ENCODE measurements around the gene PKD1L1.
"Not testable (repeated sequence)": the region's sequence is repeated elsewhere in the genome, so short reads cannot be mapped to it uniquely, and the experiment has no call there.

Gene PKD1L1

DNA sequence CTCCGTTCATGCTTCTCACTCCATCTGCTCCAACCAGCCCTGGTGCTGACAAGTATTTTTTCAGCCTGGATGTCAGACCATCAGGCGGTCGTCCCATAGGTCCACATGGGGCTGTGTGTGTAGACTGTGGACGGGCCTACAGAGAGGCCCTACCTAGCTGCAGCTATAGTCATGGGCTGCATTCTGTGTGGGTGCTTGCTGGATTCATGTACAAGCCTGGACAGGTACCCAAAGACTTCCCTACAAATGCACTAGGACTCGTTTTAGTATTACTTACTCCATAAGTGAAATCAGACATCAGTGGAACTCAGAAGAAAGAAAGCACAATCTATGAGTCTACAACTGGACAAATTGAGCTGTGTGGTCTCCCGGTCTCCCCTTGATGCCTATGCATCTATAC lies 146.8 kb downstream of the PKD1L1 start:
- Histone ChIP-seq H3K36me3 (ENCODE audit: insufficient read depth, insufficient read length, low read length) (no peaks in the 10 kb centered on the region), H3K4me1 (ENCODE audit: insufficient read depth, insufficient read length) (no peaks in the 10 kb centered on the region), H3K9ac (ENCODE audit: insufficient read length, low read depth) (no peak overlapping the region), H3K9me3 (ENCODE audit: insufficient read depth, low read length) (no peaks in the 10 kb centered on the region), H3K27me3 (ENCODE audit: insufficient read depth, insufficient read length) (no peaks in the 10 kb centered on the region), H3K4me3 (ENCODE audit: insufficient read length, low read depth) (no peak overlapping the region)
- no peak for DNase-seq (ENCODE audit: low read depth, low spot score)
- TF ChIP-seq ZNF274 (IDR thresholded peaks at IDR 0.05; ENCODE audit: low read depth, low read length) (no peak), SUZ12 (IDR thresholded peaks at IDR 0.05; ENCODE audit: extremely low read depth, insufficient read depth, insufficient read length) (no peak), YY1 (IDR thresholded peaks at IDR 0.05; ENCODE audit: insufficient read depth, insufficient read length) (no peak)

DNA sequence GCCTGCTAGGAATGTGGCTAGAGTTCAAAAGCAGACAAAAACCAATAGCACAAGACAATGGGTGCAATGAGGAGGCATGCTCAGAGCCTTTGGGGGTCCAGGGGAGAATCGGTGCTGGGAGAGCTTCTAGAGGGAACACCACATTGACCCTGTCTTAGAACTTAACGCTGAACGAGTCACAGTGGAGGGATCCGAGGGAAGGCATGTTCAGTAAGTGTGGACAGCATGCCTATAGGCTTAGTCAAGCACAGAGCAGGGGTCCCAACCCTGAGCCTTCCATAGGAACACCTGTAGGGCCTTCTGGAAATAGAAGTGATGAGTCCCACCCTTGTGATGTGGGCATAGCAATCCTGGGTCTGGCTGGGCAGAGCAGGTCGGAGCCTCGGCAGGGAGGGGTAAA lies 148.7 kb downstream of the PKD1L1 start:
- H3K9me3 ChIP-seq (ENCODE audit: insufficient read depth, low read length) = no peaks in the 10 kb centered on the region; the same call in 1 of the 2 replicates
- no peaks in the 10 kb centered on the region for H3K4me1 ChIP-seq (ENCODE audit: insufficient read depth, insufficient read length)
- TF ChIP-seq YY1 (IDR thresholded peaks at IDR 0.05; ENCODE audit: insufficient read depth, insufficient read length) = no peak
- TF ChIP-seq ZNF274 (IDR thresholded peaks at IDR 0.05; ENCODE audit: low read depth, low read length) = no peak
- H3K4me3 ChIP-seq (ENCODE audit: insufficient read length, low read depth) = no peak overlapping the region
- no peaks in the 10 kb centered on the region for H3K27me3 ChIP-seq (ENCODE audit: insufficient read depth, insufficient read length)
- no peaks in the 10 kb centered on the region for H3K36me3 ChIP-seq (ENCODE audit: insufficient read depth, insufficient read length, low read length)
- no peak for DNase-seq (ENCODE audit: low read depth, low spot score)
- H3K9ac ChIP-seq (ENCODE audit: insufficient read length, low read depth) = no peak overlapping the region

DNA sequence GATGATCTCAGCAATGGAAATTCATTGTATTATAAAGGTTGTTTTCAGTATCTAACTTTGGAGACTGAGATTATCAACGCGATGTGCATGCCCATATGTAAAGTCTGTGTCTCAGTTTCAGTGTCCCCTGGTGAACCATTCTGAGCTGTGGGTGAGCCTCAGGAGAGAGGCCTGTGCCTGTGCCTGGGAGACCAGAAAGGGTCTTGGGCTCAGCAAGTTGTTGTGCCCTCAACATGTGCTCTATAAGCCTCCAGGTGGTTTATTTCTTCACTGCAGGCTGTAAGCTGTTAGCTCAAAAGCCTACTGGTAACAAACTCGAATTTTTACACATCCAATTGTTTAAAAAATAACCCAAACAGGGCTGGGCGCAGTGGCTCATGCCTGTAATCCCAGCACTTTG lies 151.9 kb downstream of the PKD1L1 start:
- no peak overlapping the region for H3K4me3 ChIP-seq (ENCODE audit: insufficient read length, low read depth)
- no peak overlapping the region for H3K9ac ChIP-seq (ENCODE audit: insufficient read length, low read depth)
- no peak for TF ChIP-seq YY1 (IDR thresholded peaks at IDR 0.05; ENCODE audit: insufficient read depth, insufficient read length)
- TF ChIP-seq SUZ12 (IDR thresholded peaks at IDR 0.05; ENCODE audit: extremely low read depth, insufficient read depth, insufficient read length) = no peak
- no peak for TF ChIP-seq ZNF274 (IDR thresholded peaks at IDR 0.05; ENCODE audit: low read depth, low read length)
- no peaks in the 10 kb centered on the region for H3K36me3 ChIP-seq (ENCODE audit: insufficient read depth, insufficient read length, low read length)
- H3K4me1 ChIP-seq (ENCODE audit: insufficient read depth, insufficient read length) = no peaks in the 10 kb centered on the region
- DNase-seq (ENCODE audit: low read depth, low spot score) = no peak
- H3K27me3 ChIP-seq (ENCODE audit: insufficient read depth, insufficient read length) = no peaks in the 10 kb centered on the region
- H3K9me3 ChIP-seq (ENCODE audit: insufficient read depth, low read length) = no peaks in the 10 kb centered on the region; the same call in 1 of the 2 replicates

DNA sequence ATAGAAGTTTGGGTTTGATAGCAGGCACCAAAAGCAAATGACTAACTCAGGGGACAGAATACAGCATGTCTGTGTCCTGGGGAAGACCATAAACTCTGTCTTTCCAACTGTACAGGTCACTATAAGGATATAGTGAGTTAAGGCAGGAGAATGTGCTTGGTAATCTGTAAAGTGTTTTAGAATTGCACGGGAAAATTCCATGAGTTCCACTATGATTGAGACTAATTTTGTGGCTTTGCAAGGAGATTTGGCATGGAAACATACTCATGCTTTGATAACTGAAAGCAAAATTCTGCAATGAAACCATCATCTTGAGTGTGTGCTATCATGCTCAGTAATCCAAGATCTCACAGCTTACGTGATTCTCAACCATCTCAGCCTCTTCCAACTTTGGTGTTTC lies 152.6 kb downstream of the PKD1L1 start:
- Histone ChIP-seq H3K4me3 (ENCODE audit: insufficient read length, low read depth) (no peak overlapping the region), H3K4me1 (ENCODE audit: insufficient read depth, insufficient read length) (no peaks in the 10 kb centered on the region), H3K9me3 (ENCODE audit: insufficient read depth, low read length) (no peaks in the 10 kb centered on the region; the same call in 1 of the 2 replicates), H3K27me3 (ENCODE audit: insufficient read depth, insufficient read length) (no peaks in the 10 kb centered on the region), H3K9ac (ENCODE audit: insufficient read length, low read depth) (no peak overlapping the region), H3K36me3 (ENCODE audit: insufficient read depth, insufficient read length, low read length) (no peaks in the 10 kb centered on the region)
- no peak for TF ChIP-seq SUZ12 (IDR thresholded peaks at IDR 0.05; ENCODE audit: extremely low read depth, insufficient read depth, insufficient read length)
- TF ChIP-seq ZNF274 (IDR thresholded peaks at IDR 0.05; ENCODE audit: low read depth, low read length) = no peak
- no peak for TF ChIP-seq YY1 (IDR thresholded peaks at IDR 0.05; ENCODE audit: insufficient read depth, insufficient read length)
- DNase-seq (ENCODE audit: low read depth, low spot score) = no peak

DNA sequence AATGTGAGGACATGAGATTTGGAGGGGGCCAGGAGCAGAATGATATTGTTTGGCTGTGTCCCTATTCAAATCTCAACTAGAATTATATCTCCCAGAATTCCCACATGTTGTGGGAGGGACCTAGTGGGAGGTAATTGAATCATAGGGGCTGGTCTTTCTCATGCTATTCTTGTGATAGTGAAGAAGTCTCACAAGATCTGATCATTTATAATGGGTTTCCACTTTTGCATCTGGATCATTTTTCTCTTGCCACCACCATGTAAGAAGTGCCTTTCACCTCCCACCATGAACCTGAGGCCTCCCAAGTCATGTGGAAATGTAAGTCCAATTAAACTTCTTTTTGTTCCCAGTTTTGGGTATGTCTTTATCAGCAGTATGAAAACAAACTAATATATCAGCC lies 153.1 kb downstream of the PKD1L1 start:
- DNase-seq (ENCODE audit: low read depth, low spot score); H3K36me3 ChIP-seq (ENCODE audit: insufficient read depth, insufficient read length, low read length); H3K9me3 ChIP-seq (ENCODE audit: insufficient read depth, low read length); H3K9ac ChIP-seq (ENCODE audit: insufficient read length, low read depth); H3K4me1 ChIP-seq (ENCODE audit: insufficient read depth, insufficient read length); H3K4me3 ChIP-seq (ENCODE audit: insufficient read length, low read depth); H3K27me3 ChIP-seq (ENCODE audit: insufficient read depth, insufficient read length): not testable (repeated sequence)

DNA sequence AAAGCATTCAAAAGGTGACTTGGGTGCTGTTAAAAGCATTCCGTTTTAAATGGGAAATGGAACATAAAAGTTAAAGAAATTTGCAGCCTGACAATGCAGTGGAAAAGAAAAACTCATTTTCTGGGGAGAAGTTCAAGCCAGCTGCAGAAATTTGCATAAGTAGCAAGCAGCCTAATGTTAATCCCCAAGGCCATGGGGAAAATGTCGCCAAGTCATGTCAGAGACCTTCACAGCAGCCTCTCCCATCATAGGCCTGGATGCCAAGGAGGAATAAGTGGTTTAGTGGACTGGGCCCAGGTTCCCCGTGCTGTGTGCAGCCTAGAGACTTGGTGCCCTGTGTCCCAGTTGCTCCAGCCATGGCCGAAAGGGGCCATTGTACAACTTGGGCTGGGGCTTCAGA lies 154.2 kb downstream of the PKD1L1 start:
- no peak for DNase-seq (ENCODE audit: low read depth, low spot score)
- no peak for TF ChIP-seq ZNF274 (IDR thresholded peaks at IDR 0.05; ENCODE audit: low read depth, low read length)
- TF ChIP-seq YY1 (IDR thresholded peaks at IDR 0.05; ENCODE audit: insufficient read depth, insufficient read length) = no peak
- no peak for TF ChIP-seq SUZ12 (IDR thresholded peaks at IDR 0.05; ENCODE audit: extremely low read depth, insufficient read depth, insufficient read length)
- H3K9me3 ChIP-seq (ENCODE audit: insufficient read depth, low read length) = no peaks in the 10 kb centered on the region; the same call in 1 of the 2 replicates
- no peak overlapping the region for H3K4me3 ChIP-seq (ENCODE audit: insufficient read length, low read depth)
- no peak overlapping the region for H3K9ac ChIP-seq (ENCODE audit: insufficient read length, low read depth)
- no peaks in the 10 kb centered on the region for H3K4me1 ChIP-seq (ENCODE audit: insufficient read depth, insufficient read length)
- no peaks in the 10 kb centered on the region for H3K27me3 ChIP-seq (ENCODE audit: insufficient read depth, insufficient read length)
- H3K36me3 ChIP-seq (ENCODE audit: insufficient read depth, insufficient read length, low read length) = no peaks in the 10 kb centered on the region

DNA sequence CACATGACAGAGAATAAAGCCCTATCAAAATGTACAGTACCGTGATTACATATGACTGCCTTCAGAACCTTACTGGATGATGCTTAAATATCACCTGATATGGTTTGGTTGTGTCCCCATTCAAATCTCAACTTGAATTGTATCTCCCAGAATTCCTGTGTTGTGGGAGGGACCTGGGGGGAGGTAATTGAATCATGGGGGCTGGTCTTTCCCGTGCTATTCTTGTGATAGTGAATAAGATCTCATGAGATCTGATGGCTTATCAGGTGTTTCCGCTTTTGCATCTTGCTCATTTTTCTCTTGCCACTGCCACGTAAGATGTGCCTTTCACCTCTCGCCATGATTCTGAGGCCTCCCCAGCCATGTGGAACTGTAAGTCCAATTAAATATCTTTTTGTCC lies 155.1 kb downstream of the PKD1L1 start:
- H3K27me3 ChIP-seq (ENCODE audit: insufficient read depth, insufficient read length); H3K9me3 ChIP-seq (ENCODE audit: insufficient read depth, low read length); H3K9ac ChIP-seq (ENCODE audit: insufficient read length, low read depth); DNase-seq (ENCODE audit: low read depth, low spot score); H3K36me3 ChIP-seq (ENCODE audit: insufficient read depth, insufficient read length, low read length); H3K4me1 ChIP-seq (ENCODE audit: insufficient read depth, insufficient read length); H3K4me3 ChIP-seq (ENCODE audit: insufficient read length, low read depth): not testable (repeated sequence)

DNA sequence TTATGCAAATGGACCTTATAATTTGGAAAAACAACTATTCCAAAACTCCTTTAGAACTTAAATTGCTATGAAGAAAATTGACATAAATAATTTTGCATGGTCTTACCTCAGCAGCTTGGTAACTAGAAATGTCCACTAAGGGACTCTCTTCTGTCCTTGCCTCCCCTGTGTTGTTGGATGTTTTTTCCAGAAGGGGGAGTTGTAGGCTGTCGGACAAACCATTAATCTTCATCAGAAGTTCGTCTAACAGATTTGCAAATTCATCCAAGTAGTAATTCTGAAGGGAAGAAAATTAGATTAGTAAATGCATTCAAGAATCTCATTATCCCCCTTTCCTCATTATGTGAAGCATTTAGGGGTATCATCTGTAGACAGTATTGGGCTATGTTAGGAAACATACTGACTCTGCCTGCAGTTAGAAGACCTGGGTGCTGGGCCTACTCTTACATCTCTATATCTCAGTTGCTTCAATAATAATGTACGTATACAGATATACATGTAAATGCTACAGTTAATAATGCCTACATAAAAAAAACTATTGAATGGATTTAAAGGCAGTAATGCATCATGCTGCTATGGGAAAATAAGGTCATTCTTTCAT lies 155.6 kb downstream of the PKD1L1 start:
- DNase-seq (ENCODE audit: low read depth, low spot score) = peak; percentile 20
- Histone ChIP-seq H3K9ac (ENCODE audit: insufficient read length, low read depth) (no peak overlapping the region), H3K27me3 (ENCODE audit: insufficient read depth, insufficient read length) (no peaks in the 10 kb centered on the region), H3K36me3 (ENCODE audit: insufficient read depth, insufficient read length, low read length) (no peaks in the 10 kb centered on the region), H3K4me3 (ENCODE audit: insufficient read length, low read depth) (no peak overlapping the region), H3K9me3 (ENCODE audit: insufficient read depth, low read length) (no peaks in the 10 kb centered on the region; the same call in 1 of the 2 replicates), H3K4me1 (ENCODE audit: insufficient read depth, insufficient read length) (no peaks in the 10 kb centered on the region)
- TF ChIP-seq YY1 (IDR thresholded peaks at IDR 0.05; ENCODE audit: insufficient read depth, insufficient read length) (no peak), SUZ12 (IDR thresholded peaks at IDR 0.05; ENCODE audit: extremely low read depth, insufficient read depth, insufficient read length) (no peak), ZNF274 (IDR thresholded peaks at IDR 0.05; ENCODE audit: low read depth, low read length) (no peak)

All from NT2/D1 (cell line).